ENCODE results near the gene GNG12.

Gene GNG12

GRCh38 chr1:67791686-67792085 lies 41.6 kb downstream of the GNG12 start:
- Mint-ChIP-seq H3K4me3 (no peak overlapping the region), H3K27me3 (peaks cover 17% of the 10 kb centered on the region), H3K27ac (no peak overlapping the region), H3K4me1 (no peaks in the 10 kb centered on the region), H3K9me3 (no peaks in the 10 kb centered on the region), H3K36me3 (no peaks in the 10 kb centered on the region)
- CTCF ChIA-PET, result no interaction called here
- DNase-seq, result no peak

- Mint-ChIP-seq H3K36me3 (no peaks in the 10 kb centered on the region), H3K27me3 (peaks cover 17% of the 10 kb centered on the region), H3K27ac (no peak overlapping the region), H3K4me3 (no peak overlapping the region), H3K9me3 (no peaks in the 10 kb centered on the region), H3K4me1 (no peaks in the 10 kb centered on the region)
- CTCF ChIA-PET, result no interaction called here
- no peak for DNase-seq
Observed at GRCh38 chr1:67791261-67791660, 42.0 kb downstream of the GNG12 start.

DNA sequence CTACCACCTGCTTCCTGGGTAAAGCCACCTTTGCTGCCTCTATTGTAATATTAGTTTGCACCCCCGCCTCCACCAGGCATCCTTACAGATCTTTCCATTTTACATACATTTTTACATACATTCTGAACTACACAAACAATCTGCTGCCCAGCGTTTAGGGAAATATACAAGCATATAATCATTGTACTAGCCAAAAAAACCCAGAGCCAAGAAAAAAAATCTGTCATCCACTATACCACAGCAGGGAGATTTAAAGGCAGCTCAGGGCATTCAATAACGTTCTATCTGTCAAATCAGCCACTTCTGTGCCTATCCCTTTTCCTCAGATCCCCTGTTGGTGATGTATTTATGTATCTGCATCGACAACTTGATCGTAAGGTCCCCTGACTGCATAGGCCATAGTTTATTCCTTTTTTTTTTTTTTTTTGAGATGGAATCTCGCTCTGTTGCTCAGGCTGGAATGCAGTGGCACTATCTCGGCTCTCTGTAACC lies 43.0 kb downstream of the GNG12 start:
- CTCF ChIA-PET, result no interaction called here
- Mint-ChIP-seq H3K27ac (no peak overlapping the region), H3K4me1 (no peaks in the 10 kb centered on the region), H3K4me3 (no peak overlapping the region), H3K36me3 (no peaks in the 10 kb centered on the region), H3K9me3 (no peaks in the 10 kb centered on the region), H3K27me3 (peaks cover 17% of the 10 kb centered on the region)
- no peak for DNase-seq

GRCh38 chr1:67789551-67789950 lies 43.7 kb downstream of the GNG12 start:
- H3K9me3 Mint-ChIP-seq, result no peaks in the 10 kb centered on the region
- no peak for DNase-seq
- H3K4me1 Mint-ChIP-seq, result no peaks in the 10 kb centered on the region
- H3K27me3 Mint-ChIP-seq, result peaks cover 11% of the 10 kb centered on the region
- H3K36me3 Mint-ChIP-seq, result no peaks in the 10 kb centered on the region
- H3K4me3 Mint-ChIP-seq, result no peak overlapping the region
- no peak overlapping the region for H3K27ac Mint-ChIP-seq
- CTCF ChIA-PET, result no interaction called here

GRCh38 chr1:67788904-67789303 lies 44.4 kb downstream of the GNG12 start:
- CTCF ChIA-PET, result interaction anchor here (1.8 kb wide), 1 partner anchor 23 kb away, joined by 5 read pairs; no protein-coding TSS in a partner anchor
- peaks cover 11% of the 10 kb centered on the region for H3K27me3 Mint-ChIP-seq
- H3K27ac Mint-ChIP-seq, result no peak overlapping the region
- H3K36me3 Mint-ChIP-seq, result no peaks in the 10 kb centered on the region
- H3K4me1 Mint-ChIP-seq, result no peaks in the 10 kb centered on the region
- DNase-seq, result no peak
- H3K9me3 Mint-ChIP-seq, result no peaks in the 10 kb centered on the region
- no peak overlapping the region for H3K4me3 Mint-ChIP-seq

DNA sequence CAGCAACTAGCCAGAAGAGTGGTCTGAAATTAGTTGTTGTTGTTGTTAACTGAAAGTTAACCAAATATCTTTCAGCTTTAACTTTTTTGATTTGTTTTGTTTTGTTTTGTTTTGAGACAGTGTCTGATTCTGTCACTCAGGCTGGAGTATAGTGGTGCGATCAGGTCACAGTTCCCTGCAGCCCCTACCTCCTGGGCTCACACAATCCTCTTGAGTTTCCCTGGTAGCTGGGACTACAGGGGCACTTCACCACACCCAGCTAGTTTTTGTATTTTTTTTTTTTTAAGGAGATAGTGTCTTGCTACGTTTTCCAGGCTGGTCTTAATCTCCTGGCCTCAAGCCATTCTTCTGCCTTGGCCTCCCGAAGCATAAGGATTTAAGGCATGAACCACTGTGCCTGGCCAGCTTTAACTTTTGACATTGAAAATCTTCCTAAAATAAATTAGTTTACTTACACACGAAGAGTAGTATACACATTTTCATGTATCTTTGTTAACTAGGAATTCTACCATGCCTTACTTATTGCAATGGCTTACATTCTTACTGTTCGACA lies 45.0 kb downstream of the GNG12 start:
- Mint-ChIP-seq H3K4me3 (no peak overlapping the region), H3K27me3 (peaks cover 6% of the 10 kb centered on the region), H3K4me1 (no peaks in the 10 kb centered on the region), H3K27ac (no peak overlapping the region), H3K9me3 (no peaks in the 10 kb centered on the region), H3K36me3 (no peaks in the 10 kb centered on the region)
- CTCF ChIA-PET, result interaction anchor here (1.8 kb wide), 1 partner anchor 23 kb away, joined by 5 read pairs; no protein-coding TSS in a partner anchor
- no peak for DNase-seq

GRCh38 chr1:67787746-67788145 lies 45.5 kb downstream of the GNG12 start:
- no peak for DNase-seq

GRCh38 chr1:67785847-67786753 lies 47.2 kb downstream of the GNG12 start:
- Mint-ChIP-seq H3K9me3 (no peaks in the 10 kb centered on the region), H3K27ac (no peak overlapping the region), H3K36me3 (no peaks in the 10 kb centered on the region), H3K4me1 (no peaks in the 10 kb centered on the region), H3K27me3 (no peaks in the 10 kb centered on the region), H3K4me3 (no peak overlapping the region)
- no peak for DNase-seq
- CTCF ChIA-PET, result no interaction called here

More at GRCh38 chr1:67787746-67788145, 45.5 kb downstream of the GNG12 start:
- Mint-ChIP-seq H3K36me3 (no peaks in the 10 kb centered on the region), H3K4me1 (no peaks in the 10 kb centered on the region), H3K9me3 (no peaks in the 10 kb centered on the region), H3K27me3 (peaks cover 6% of the 10 kb centered on the region), H3K27ac (no peak overlapping the region), H3K4me3 (no peak overlapping the region)
- CTCF ChIA-PET, result interaction anchor here (0.6 to 1.8 kb wide), 2 partner anchors 22 to 452 kb away, joined by 3 to 5 read pairs; no protein-coding TSS in a partner anchor

GRCh38 chr1:67784545-67785186 lies 48.6 kb downstream of the GNG12 start:
- no peaks in the 10 kb centered on the region for H3K9me3 Mint-ChIP-seq
- H3K4me1 Mint-ChIP-seq, result no peaks in the 10 kb centered on the region
- CTCF ChIA-PET, result no interaction called here
- no peaks in the 10 kb centered on the region for H3K27me3 Mint-ChIP-seq
- no peak overlapping the region for H3K4me3 Mint-ChIP-seq
- DNase-seq, result no peak
- no peaks in the 10 kb centered on the region for H3K36me3 Mint-ChIP-seq
- H3K27ac Mint-ChIP-seq, result no peak overlapping the region

- H3K9me3 Mint-ChIP-seq, result no peaks in the 10 kb centered on the region
- DNase-seq, result no peak
- CTCF ChIA-PET, result no interaction called here
- no peak overlapping the region for H3K27ac Mint-ChIP-seq
- H3K36me3 Mint-ChIP-seq, result no peaks in the 10 kb centered on the region
- no peak overlapping the region for H3K4me3 Mint-ChIP-seq
- no peaks in the 10 kb centered on the region for H3K4me1 Mint-ChIP-seq
- H3K27me3 Mint-ChIP-seq, result peaks cover 6% of the 10 kb centered on the region
Observed at GRCh38 chr1:67780637-67781036, 52.6 kb downstream of the GNG12 start.

DNA sequence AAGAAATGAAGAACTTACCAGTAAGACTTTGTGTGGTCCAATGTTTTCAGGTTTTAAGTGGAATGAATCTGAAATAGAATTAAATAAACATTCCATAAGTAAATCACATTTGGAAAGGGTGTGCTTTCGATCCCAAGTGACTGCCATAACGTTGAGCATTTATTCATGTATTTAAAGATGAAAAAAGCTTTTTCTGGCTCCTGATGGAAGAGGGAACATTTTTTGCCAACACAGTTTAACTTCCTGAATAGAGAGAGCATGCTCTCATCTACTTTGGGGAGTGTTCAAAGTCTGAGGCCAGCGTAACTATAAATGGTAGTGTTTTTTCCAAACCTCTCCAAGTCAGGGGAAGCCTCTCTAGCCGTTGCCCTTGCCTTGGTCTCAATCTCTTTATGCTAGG lies 55.8 kb downstream of the GNG12 start:
- CTCF ChIA-PET, result no interaction called here
- DNase-seq, result no peak
- no peaks in the 10 kb centered on the region for H3K4me1 Mint-ChIP-seq
- H3K27ac Mint-ChIP-seq, result no peak overlapping the region
- no peaks in the 10 kb centered on the region for H3K36me3 Mint-ChIP-seq
- H3K27me3 Mint-ChIP-seq, result peaks cover 18% of the 10 kb centered on the region
- no peaks in the 10 kb centered on the region for H3K9me3 Mint-ChIP-seq
- no peak overlapping the region for H3K4me3 Mint-ChIP-seq

GRCh38 chr1:67777016-67777415 lies 56.3 kb downstream of the GNG12 start:
- no peak overlapping the region for H3K27ac Mint-ChIP-seq
- H3K4me1 Mint-ChIP-seq, result no peaks in the 10 kb centered on the region
- CTCF ChIA-PET, result interaction anchor here (0.9 kb wide), 1 partner anchor 55 kb away, joined by 3 read pairs; no protein-coding TSS in a partner anchor
- peaks cover 18% of the 10 kb centered on the region for H3K27me3 Mint-ChIP-seq
- no peaks in the 10 kb centered on the region for H3K36me3 Mint-ChIP-seq
- no peak overlapping the region for H3K4me3 Mint-ChIP-seq
- no peaks in the 10 kb centered on the region for H3K9me3 Mint-ChIP-seq
- DNase-seq, result no peak

DNA sequence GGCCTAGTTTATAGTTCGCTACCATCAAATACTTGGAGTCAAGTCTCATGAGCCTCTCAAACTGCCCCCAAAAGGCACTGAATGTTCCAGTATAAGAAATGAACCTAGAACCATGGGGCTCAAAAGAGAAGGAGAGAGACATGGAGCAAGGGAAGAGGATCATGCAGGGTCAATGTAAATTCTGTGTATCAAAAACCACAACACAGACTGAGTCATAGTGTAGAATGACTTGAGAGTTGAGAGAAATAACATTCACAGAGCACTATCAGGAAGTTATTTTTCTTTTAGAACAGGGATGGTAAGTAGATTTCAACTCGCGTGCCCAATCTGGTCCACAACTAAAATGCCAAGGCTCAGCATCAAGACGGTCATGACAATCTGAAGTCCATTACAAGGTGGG lies 59.8 kb downstream of the GNG12 start:
- Mint-ChIP-seq H3K4me1 (no peaks in the 10 kb centered on the region), H3K27me3 (peaks cover 31% of the 10 kb centered on the region), H3K36me3 (no peaks in the 10 kb centered on the region), H3K9me3 (no peaks in the 10 kb centered on the region), H3K4me3 (no peak overlapping the region), H3K27ac (no peak overlapping the region)
- DNase-seq, result no peak
- CTCF ChIA-PET, result interaction anchor here (1.1 to 5.0 kb wide), 2 partner anchors 8 to 13 kb away, joined by 3 to 19 read pairs; no protein-coding TSS in a partner anchor

GRCh38 chr1:67771749-67772148 lies 61.5 kb downstream of the GNG12 start:
- CTCF ChIA-PET, result interaction anchor here (0.6 to 5.0 kb wide), 6 partner anchors 11 to 575 kb away, joined by 3 to 19 read pairs (median 4); no protein-coding TSS in a partner anchor
- no peaks in the 10 kb centered on the region for H3K36me3 Mint-ChIP-seq
- no peaks in the 10 kb centered on the region for H3K4me1 Mint-ChIP-seq
- H3K27ac Mint-ChIP-seq, result no peak overlapping the region
- H3K4me3 Mint-ChIP-seq, result no peak overlapping the region
- H3K9me3 Mint-ChIP-seq, result no peaks in the 10 kb centered on the region
- no peak for DNase-seq
- H3K27me3 Mint-ChIP-seq, result peaks cover 37% of the 10 kb centered on the region
